ENCODE results near the gene RPS6KA2.

The RPS6KA2 gene

GRCh38 chr6:166643891-166644590, 17.0 kb upstream of the RPS6KA2 start:
- H3K9me3 ChIP-seq (ENCODE audit: insufficient read depth, low read length, severe bottlenecking) = peaks cover 2% of the 10 kb centered on the region
- H3K36me3 ChIP-seq (ENCODE audit: insufficient read depth, low read length) = no peaks in the 10 kb centered on the region
- no peak overlapping the region for H3K4me3 ChIP-seq (ENCODE audit: low read depth in 1 of 2, low read length in 2 of 2)
- TF ChIP-seq CTCF (IDR thresholded peaks at IDR 0.05; ENCODE audit: borderline replicate concordance, extremely low read depth, low read length, poor library complexity, severe bottlenecking) (no peak), EZH2 (IDR thresholded peaks at IDR 0.05; ENCODE audit: borderline replicate concordance, low read depth, low read length, severe bottlenecking) (no peak)
- no peaks in the 10 kb centered on the region for H3K79me2 ChIP-seq (ENCODE audit: insufficient read depth, low read length)
- no peaks in the 10 kb centered on the region for H3K4me1 ChIP-seq (ENCODE audit: insufficient read depth, low read length)
- no peak overlapping the region for H3K9ac ChIP-seq (ENCODE audit: low read depth, low read length)
- H3K27me3 ChIP-seq (ENCODE audit: insufficient read depth, low read length, poor library complexity) = peaks cover 5% of the 10 kb centered on the region
- DNase-seq (no peak), ATAC-seq (ENCODE audit: insufficient read depth, low read depth) (no peak)
- no peak overlapping the region for H3K4me2 ChIP-seq (ENCODE audit: insufficient read depth, low read length)
- H4K20me1 ChIP-seq (ENCODE audit: insufficient read depth, low read length) = no peaks in the 10 kb centered on the region
- H2AFZ ChIP-seq (ENCODE audit: low read depth, low read length) = no peak overlapping the region
- no peak overlapping the region for H3K27ac ChIP-seq (ENCODE audit: low read length)

DNA sequence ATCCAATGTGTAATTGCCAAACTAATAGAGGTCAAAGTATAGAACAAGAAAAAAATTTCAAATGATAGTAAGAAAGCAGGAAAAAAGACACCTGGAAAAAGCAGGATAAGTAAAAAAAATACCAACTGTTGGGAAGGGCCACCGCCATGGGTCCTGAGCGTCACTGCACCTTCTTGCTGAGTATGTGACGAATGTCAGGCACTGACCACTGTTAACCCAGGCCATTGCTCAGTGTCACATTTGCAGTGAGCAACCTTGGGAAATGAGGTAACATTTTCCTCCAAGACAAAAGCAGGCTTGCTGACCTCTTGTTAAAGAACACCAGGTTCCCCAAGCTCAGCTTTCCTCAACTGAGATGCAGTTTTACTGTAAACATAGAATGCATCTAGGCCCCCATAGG, 15.6 kb upstream of the RPS6KA2 start:
- H3K4me3 ChIP-seq (ENCODE audit: low read depth in 1 of 2, low read length in 2 of 2) = no peak overlapping the region
- TF ChIP-seq EZH2 (IDR thresholded peaks at IDR 0.05; ENCODE audit: borderline replicate concordance, low read depth, low read length, severe bottlenecking) (no peak), CTCF (IDR thresholded peaks at IDR 0.05; ENCODE audit: borderline replicate concordance, extremely low read depth, low read length, poor library complexity, severe bottlenecking) (no peak)
- no peak overlapping the region for H3K4me2 ChIP-seq (ENCODE audit: insufficient read depth, low read length)
- no peak overlapping the region for H3K27ac ChIP-seq (ENCODE audit: low read length)
- H3K79me2 ChIP-seq (ENCODE audit: insufficient read depth, low read length) = no peaks in the 10 kb centered on the region
- no peaks in the 10 kb centered on the region for H4K20me1 ChIP-seq (ENCODE audit: insufficient read depth, low read length)
- H3K9ac ChIP-seq (ENCODE audit: low read depth, low read length) = no peak overlapping the region
- DNase-seq = no peak
- no peaks in the 10 kb centered on the region for H3K9me3 ChIP-seq (ENCODE audit: insufficient read depth, low read length, severe bottlenecking)
- H3K36me3 ChIP-seq (ENCODE audit: insufficient read depth, low read length) = no peaks in the 10 kb centered on the region
- ATAC-seq (ENCODE audit: insufficient read depth, low read depth) = no peak
- no peak overlapping the region for H2AFZ ChIP-seq (ENCODE audit: low read depth, low read length)
- H3K27me3 ChIP-seq (ENCODE audit: insufficient read depth, low read length, poor library complexity) = peaks cover 5% of the 10 kb centered on the region
- H3K4me1 ChIP-seq (ENCODE audit: insufficient read depth, low read length) = no peaks in the 10 kb centered on the region

DNA sequence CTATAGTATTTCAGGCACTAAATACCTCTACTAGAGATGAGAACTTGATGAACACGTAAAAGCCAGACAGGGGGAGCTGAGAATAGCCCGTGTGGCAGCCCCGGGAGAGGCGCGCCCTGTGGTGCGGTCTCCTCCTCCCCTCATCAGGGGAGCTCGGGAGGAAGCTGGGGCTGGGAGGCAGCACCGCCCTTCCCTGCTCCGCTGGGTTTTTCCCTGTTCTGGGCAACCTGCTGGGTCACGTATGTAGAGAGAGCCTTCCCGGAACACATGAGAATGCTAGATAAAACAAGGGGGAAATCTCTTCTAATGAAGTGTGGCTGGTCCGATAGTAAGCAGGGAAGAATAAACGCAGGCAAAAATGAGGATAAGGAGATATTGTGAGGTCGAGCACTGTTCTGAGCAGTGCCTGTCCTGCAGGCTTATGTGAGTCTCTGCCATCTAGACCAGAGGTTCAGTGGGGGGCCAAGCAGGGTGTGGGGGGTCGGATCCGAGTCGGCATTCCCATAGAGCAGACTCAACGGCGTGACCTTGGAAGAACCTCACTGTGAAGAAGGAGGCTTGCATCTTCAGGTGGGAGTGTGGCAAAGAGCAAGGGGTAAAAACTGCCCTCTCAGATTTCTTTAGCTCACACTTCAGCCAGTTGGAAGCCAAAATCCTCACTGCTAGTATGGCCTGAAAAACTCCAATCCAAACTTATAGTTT, 13.4 kb upstream of the RPS6KA2 start:
- peaks cover 5% of the 10 kb centered on the region for H3K27me3 ChIP-seq (ENCODE audit: insufficient read depth, low read length, poor library complexity)
- H3K9ac ChIP-seq (ENCODE audit: low read depth, low read length) = no peak overlapping the region
- no peak overlapping the region for H2AFZ ChIP-seq (ENCODE audit: low read depth, low read length)
- H3K4me2 ChIP-seq (ENCODE audit: insufficient read depth, low read length) = no peak overlapping the region
- H3K4me1 ChIP-seq (ENCODE audit: insufficient read depth, low read length) = no peaks in the 10 kb centered on the region
- H4K20me1 ChIP-seq (ENCODE audit: insufficient read depth, low read length) = no peaks in the 10 kb centered on the region
- no peaks in the 10 kb centered on the region for H3K9me3 ChIP-seq (ENCODE audit: insufficient read depth, low read length, severe bottlenecking)
- H3K36me3 ChIP-seq (ENCODE audit: insufficient read depth, low read length) = no peaks in the 10 kb centered on the region
- no peak overlapping the region for H3K4me3 ChIP-seq (ENCODE audit: low read depth in 1 of 2, low read length in 2 of 2)
- H3K79me2 ChIP-seq (ENCODE audit: insufficient read depth, low read length) = no peaks in the 10 kb centered on the region
- DNase-seq (no peak), ATAC-seq (ENCODE audit: insufficient read depth, low read depth) (no peak)
- TF ChIP-seq EZH2 (IDR thresholded peaks at IDR 0.05; ENCODE audit: borderline replicate concordance, low read depth, low read length, severe bottlenecking) (no peak), CTCF (IDR thresholded peaks at IDR 0.05; ENCODE audit: borderline replicate concordance, extremely low read depth, low read length, poor library complexity, severe bottlenecking) (no peak)
- no peak overlapping the region for H3K27ac ChIP-seq (ENCODE audit: low read length)
